C1 segment of cervical spinal cord (tissue), 14 donors: ENCODE measurements around the gene GALR1.
"Not testable (repeated sequence)": the region's sequence is repeated elsewhere in the genome, so short reads cannot be mapped to it uniquely, and the experiment has no call there.

Source experiments
- DNase-seq, 14 donors: peaks; one replicate each; lab custom pipeline; 2025; lab: John Stamatoyannopoulos, UW

Gene GALR1

DNA sequence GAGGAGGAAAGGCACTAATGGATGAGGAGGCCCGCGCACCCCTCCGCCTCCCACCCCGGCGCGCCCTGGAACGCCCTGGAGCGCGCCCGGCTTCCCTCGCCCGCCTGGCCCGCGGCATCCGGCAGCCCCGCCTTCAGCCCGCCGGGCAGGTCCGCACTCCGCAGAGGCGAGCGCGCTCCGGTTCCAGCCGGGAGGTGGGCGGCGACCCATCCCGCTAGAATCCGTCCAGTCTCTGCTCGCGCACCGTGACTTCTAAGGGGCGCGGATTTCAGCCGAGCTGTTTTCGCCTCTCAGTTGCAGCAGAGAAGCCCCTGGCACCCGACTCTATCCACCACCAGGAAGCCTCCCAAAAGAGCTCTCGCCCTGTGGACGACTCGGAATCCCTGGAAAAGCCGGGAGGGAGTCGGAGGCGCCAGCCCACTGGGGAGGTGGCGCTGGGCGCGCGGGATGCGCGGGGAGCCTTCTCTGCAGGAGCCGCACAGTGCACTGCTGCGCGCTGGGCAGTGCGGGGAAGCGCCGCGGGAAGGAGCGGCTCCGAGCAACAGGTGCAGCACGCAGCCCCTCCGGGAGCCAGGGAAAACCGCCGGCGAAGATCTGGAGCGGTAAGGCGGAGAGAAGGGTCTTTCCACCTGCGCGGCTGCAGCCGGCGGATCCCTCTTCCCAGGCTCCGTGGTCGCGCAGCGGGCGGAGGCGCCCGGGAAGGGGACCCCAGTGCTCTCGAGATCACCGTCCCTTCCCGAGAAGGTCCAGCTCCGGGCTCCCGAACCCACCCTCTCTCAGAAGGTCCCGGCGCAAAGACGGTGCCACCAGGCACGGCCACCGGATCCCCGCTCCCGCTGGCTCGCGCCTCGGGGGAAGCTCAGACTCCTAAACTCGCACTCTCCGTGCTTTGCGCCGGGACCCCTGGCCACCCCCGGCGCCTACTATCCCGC lies at the start of gene GALR1:
TSS of gene GALR1 (plus strand) at position 280 of the 932 bp plus-strand sequence. CDS start 701 bp downstream, outside the sequence.
- DNase-seq = peak in 1 of 14 donors; percentile 8

- DNase-seq = no peak
Observed at GRCh38 chr18:77201506-77201905, 48.1 kb upstream of the GALR1 start.

- no peak for DNase-seq
Observed at GRCh38 chr18:77202329-77202728, 47.3 kb upstream of the GALR1 start.

- no peak for DNase-seq
Observed at GRCh38 chr18:77203071-77203470, 46.6 kb upstream of the GALR1 start.

- DNase-seq = no peak
Observed at GRCh38 chr18:77203851-77204250, 45.8 kb upstream of the GALR1 start.

GRCh38 chr18:77205769-77206168 lies 43.9 kb upstream of the GALR1 start:
- DNase-seq = no peak

GRCh38 chr18:77206676-77207374 lies 42.8 kb upstream of the GALR1 start:
- DNase-seq = peak in 1 of 14 donors; percentile 11

GRCh38 chr18:77207540-77207939 lies 42.1 kb upstream of the GALR1 start:
- peak in 2 of 14 donors; percentile 8 to 13 for DNase-seq

DNA sequence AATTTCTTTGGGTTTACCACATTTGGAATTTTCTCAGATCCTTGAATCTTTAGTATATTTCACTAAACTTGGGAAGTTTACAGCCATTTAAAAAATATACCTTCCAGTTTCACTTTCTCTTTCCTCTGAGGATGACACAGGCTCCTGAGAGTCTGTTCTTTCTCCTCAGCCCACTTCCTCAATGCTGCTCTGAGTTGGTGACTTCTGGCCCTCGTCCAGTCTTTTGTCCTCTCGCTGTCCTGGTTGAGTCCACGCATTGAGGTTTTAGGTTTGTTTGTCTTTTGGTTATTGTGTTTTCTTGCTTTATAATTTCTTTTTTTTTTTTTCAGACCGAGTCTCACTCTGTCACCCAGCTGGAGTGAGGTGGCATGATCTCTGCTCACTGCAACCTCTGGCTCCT lies 40.7 kb upstream of the GALR1 start:
- DNase-seq = peak in 2 of 14 donors; percentile 19

DNA sequence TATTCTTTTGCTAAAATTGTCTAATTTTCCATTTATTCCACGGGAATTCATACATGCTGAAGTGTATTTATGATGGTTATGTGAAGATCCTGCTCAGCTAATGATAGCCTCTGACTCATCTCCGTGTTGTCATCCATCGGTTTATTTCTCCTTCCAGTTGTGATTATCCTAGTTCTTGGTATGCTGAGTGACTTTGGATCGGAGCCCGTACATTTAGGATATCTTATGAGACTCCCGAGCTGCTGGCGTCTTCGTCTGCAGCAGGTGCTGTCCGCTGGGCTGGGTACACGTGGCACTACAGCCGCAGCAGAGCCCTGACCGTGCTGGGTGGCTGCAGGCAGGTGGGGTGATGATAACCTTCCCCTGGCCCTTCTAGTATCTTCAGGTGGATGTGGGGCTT lies 40.1 kb upstream of the GALR1 start:
- no peak for DNase-seq

DNA sequence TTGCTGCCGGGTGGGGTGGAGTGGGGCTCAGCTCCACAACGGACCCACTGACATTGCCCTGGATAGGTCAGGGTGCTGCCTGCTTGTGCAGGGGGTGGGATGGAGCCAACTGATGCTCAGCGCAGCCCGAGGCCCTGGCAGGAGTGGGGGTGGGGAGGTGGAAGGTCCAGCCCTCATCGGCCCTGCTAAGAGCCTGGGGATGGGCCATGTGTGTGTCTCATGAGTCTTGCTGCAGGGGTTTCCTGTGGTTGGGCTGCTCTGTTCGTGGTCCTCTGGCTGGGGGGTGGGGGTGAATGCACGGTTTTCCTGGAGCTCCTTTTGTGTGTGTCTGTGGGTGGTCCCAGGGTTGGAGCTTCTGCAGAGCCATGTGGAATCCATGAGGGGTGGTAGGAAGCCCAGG lies 39.4 kb upstream of the GALR1 start:
- no peak for DNase-seq

DNA sequence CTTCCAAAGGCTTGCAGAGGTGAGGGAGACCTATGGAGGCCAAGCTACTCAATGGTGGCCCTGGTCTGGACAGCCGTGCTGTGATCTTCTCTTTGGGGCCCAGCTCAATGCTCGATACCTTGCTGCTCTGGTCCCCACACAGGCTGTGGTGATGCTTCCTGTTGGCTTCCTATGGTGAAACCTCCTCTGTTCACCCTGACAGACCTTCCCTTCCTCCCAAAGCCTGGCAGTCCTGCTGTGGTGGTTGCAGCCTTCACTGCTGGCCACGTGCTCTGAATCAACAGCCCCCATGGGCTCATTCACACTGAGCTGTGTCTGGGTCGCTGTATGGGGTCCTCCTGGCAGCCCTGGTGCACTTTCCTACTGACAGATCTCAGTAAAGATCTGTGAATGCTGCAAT lies 31.0 kb upstream of the GALR1 start:
- DNase-seq = no peak

DNA sequence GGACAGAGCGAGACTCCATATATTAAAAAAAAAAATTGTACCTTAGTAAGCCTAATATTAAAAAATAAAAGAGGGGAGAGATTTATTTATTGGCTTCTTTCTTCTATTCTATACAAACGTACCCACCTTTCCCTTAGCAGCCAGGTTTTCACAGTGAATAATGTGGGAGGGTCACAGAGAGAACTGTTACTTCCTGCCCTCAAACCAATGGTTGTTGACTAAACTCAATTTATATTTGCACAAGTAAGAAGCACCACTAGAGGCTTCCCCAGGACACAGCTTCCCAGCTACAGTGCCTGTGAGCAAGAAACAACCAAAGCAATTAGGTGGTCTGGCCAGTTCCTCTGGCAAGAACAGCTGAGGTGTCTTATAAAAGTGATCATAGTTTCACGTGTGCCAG lies 28.9 kb upstream of the GALR1 start:
- DNase-seq = no peak

DNA sequence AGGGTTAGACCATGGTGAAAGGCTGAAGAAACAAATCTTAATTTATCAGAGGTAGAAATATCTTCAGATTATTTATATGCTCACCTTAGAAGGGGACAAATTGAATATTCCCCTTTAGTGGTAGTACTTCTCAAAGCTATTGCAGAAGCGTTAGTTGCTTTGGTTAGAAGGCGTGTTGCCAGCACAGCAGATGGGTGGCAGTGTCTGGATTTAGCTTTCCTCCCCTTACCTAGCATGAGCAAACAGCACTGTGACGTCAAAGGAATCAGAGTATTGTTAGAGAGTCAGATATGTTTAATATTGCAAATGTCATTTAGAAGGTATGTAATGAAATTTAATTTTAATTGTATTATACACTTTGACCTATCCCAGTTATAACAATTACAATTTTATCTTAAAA lies 27.2 kb upstream of the GALR1 start:
- no peak for DNase-seq

DNA sequence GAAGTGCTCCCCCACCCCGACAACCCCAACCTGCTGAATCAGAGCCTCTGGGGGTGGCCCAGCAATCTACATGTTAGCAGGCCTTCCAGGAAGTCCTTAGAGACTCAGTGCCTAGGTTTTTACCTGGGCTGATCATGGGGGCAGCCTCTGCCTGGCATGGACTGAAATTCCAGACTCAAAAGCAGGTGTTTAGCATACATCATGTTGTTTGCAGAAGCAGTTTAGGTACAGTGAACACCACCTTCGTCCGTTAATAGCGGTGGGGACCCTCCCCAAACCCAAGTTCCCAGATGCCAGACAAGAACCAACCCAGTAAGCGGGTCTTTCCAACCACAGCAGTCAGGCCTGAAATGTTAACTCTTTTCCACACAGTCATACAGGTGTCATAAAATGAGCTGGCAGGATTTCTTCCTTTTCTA lies 26.4 kb upstream of the GALR1 start:
- DNase-seq = peak in 1 of 14 donors; percentile 2

DNA sequence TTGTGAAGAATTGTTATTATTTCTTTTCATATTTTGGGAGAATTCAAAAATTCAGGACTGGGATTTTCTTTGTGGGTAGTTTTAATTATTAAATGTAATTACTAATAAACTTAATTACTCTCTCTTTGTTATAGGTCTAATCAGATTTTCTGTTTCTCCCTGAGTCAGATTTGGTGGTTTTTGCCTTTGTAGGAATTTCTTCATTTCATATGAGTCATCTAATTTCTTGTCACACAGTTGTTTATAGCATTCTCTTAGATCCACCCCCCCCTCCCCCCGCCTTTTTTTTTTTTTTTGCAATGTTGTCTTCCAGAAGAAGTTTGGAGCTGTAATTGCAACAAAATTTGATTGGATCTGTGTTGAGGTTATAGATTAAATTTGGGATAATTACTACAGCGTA lies 26.0 kb upstream of the GALR1 start:
- no peak for DNase-seq

GRCh38 chr18:77230645-77231044 lies 19.0 kb upstream of the GALR1 start:
- no peak for DNase-seq

- no peak for DNase-seq
Observed at GRCh38 chr18:77234504-77235365, 14.9 kb upstream of the GALR1 start.

DNA sequence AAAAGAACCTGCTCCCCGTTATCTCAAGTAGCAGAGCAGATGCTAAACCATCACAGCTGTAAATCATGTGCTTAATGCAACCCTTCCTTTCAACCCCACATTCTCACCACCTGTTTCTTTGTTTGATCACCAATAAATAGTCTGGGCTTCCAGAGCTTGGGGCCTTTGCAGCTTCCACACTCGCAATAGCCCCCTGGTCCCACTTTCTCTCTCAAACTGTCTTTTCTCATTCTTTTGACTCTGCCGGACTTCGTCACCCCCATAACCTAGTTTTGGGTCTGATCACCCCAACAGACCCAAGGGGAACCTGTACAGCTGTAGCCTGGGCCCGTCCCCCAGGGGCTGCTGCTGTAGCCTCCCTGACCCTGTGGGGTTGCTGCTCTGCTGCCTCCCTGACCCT lies 10.4 kb upstream of the GALR1 start:
- not testable (repeated sequence) for DNase-seq

GRCh38 chr18:77248873-77249568 lies 627 bp upstream of the GALR1 start:
- no peak for DNase-seq

- no peak for DNase-seq
Observed at GRCh38 chr18:77250501-77250925, 865 bp downstream of the GALR1 start.
